ENCODE measurements around the gene C6orf89. TPM values are rescaled to one million over a fixed set of nuclear protein-coding genes. Genes with fewer than 3 reads are reported as not detected.

C6orf89 gene
- total RNA-seq, 1 donor from 2014 or later = 36.8 TPM

DNA sequence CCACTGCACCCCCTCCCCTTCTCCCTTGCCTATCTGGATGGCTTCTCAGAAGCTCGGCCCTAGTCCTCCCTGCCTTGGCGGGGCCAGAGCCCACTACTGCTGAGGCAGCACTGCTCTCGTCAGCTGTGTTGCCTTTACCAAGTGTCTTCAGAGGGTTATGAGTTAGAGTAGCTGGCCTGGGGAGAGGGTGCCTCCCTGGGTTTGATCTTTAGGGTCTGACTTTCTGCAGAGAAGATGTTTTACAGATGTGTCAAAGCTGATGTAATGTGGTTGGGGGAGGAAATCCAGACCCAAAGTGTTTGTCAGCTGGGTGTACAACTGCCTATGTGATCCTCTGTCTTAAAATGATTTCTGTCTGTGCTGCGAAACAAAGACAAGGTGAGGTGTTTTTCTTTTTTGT lies 38.4 kb downstream of the C6orf89 start:
- Histone ChIP-seq H3K9me3 (no peaks in the 10 kb centered on the region), H3K36me3 (peaks cover 0 to 37% of the 10 kb centered on the region in 2 donors), H3K27me3 (no peaks in the 10 kb centered on the region), H3K4me3 (no peak overlapping the region), H3K4me1 (peaks cover 53% of the 10 kb centered on the region), H3K27ac (peak overlapping the region; percentile 73)
- no peak for DNase-seq (ENCODE audit: extremely low spot score in 2 of 2)
- TF ChIP-seq POLR2A (IDR thresholded peaks at IDR 0.05) = no peak
- TF ChIP-seq POLR2AphosphoS5 (IDR thresholded peaks at IDR 0.05; ENCODE audit: insufficient read depth in 1 of 2, low read depth in 1 of 2) = no peak
- TF ChIP-seq, protein P1, sequence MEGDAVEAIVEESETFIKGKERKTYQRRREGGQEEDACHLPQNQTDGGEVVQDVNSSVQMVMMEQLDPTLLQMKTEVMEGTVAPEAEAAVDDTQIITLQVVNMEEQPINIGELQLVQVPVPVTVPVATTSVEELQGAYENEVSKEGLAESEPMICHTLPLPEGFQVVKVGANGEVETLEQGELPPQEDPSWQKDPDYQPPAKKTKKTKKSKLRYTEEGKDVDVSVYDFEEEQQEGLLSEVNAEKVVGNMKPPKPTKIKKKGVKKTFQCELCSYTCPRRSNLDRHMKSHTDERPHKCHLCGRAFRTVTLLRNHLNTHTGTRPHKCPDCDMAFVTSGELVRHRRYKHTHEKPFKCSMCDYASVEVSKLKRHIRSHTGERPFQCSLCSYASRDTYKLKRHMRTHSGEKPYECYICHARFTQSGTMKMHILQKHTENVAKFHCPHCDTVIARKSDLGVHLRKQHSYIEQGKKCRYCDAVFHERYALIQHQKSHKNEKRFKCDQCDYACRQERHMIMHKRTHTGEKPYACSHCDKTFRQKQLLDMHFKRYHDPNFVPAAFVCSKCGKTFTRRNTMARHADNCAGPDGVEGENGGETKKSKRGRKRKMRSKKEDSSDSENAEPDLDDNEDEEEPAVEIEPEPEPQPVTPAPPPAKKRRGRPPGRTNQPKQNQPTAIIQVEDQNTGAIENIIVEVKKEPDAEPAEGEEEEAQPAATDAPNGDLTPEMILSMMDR (IDR thresholded peaks at IDR 0.05) = no peak
- intact Hi-C loops (cut with DNase I) = no loop called here

DNA sequence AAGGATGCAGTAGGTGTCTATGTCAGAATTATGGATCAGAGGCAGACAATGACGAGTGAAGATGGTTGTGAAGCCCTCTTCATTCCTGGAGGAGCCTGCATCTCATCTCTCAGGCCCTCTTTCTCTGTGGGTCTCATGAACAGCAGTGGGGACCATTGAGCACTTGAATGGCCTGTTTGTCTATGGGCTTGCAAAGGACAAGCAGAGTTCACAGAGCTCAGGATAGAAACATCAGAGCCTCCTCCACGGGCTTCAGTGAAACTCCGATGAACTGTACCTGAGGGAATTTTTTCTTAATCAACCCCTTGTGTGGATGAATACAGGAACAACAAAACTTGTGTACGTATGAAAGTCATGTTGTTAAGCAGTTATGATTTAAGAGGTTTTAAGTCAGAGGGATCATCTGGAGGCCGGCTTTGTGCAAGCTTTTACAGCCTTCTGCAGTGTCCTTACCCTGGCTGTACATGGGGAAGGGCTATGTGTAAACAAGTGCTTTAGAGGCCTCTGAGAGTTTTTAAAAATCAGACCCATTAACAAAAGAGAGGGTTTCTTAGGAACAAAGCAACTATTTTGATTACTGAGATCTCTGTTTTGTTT lies 39.1 kb downstream of the C6orf89 start:
- no peak for TF ChIP-seq POLR2AphosphoS5 (IDR thresholded peaks at IDR 0.05; ENCODE audit: insufficient read depth in 1 of 2, low read depth in 1 of 2)
- TF ChIP-seq, protein P1 (IDR thresholded peaks at IDR 0.05) = no peak
- no peak for TF ChIP-seq POLR2A (IDR thresholded peaks at IDR 0.05)
- no peaks in the 10 kb centered on the region for H3K9me3 ChIP-seq
- H3K27me3 ChIP-seq = no peaks in the 10 kb centered on the region
- intact Hi-C loops (cut with DNase I) = no loop called here
- H3K4me1 ChIP-seq = peaks cover 48% of the 10 kb centered on the region
- DNase-seq (ENCODE audit: extremely low spot score in 2 of 2) = no peak
- H3K27ac ChIP-seq = peak overlapping the region; percentile 73
- H3K4me3 ChIP-seq = no peak overlapping the region
- H3K36me3 ChIP-seq = peaks cover 0 to 31% of the 10 kb centered on the region in 2 donors

DNA sequence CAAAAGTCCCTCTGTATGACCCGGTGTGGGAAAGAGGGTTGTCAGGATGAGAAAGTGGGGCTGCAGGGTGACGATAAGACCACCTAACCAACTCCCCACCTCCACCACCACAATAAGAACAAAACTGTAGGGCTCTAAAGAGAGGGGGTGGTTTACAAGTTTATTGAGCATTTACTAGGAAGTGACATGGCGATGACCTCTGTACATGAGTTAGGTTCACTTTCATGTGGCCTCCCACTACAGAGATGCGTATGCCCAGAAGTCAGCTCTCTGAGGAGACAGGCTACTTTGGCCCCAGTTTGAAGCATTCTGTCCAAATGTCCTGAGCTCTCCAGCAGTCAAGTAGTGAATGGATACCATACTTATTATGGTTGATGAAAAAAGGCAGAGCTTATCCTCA lies 40.1 kb downstream of the C6orf89 start:
- no peak for TF ChIP-seq POLR2A (IDR thresholded peaks at IDR 0.05)
- TF ChIP-seq POLR2AphosphoS5 (IDR thresholded peaks at IDR 0.05; ENCODE audit: insufficient read depth in 1 of 2, low read depth in 1 of 2) = no peak
- Histone ChIP-seq H3K36me3 (peaks cover 0 to 26% of the 10 kb centered on the region in 2 donors), H3K9me3 (no peaks in the 10 kb centered on the region), H3K27ac (peak overlapping the region; percentile 73), H3K4me3 (no peak overlapping the region), H3K27me3 (no peaks in the 10 kb centered on the region), H3K4me1 (peaks cover 47% of the 10 kb centered on the region)
- intact Hi-C loops (cut with DNase I) = no loop called here
- no peak for DNase-seq (ENCODE audit: extremely low spot score in 2 of 2)

DNA sequence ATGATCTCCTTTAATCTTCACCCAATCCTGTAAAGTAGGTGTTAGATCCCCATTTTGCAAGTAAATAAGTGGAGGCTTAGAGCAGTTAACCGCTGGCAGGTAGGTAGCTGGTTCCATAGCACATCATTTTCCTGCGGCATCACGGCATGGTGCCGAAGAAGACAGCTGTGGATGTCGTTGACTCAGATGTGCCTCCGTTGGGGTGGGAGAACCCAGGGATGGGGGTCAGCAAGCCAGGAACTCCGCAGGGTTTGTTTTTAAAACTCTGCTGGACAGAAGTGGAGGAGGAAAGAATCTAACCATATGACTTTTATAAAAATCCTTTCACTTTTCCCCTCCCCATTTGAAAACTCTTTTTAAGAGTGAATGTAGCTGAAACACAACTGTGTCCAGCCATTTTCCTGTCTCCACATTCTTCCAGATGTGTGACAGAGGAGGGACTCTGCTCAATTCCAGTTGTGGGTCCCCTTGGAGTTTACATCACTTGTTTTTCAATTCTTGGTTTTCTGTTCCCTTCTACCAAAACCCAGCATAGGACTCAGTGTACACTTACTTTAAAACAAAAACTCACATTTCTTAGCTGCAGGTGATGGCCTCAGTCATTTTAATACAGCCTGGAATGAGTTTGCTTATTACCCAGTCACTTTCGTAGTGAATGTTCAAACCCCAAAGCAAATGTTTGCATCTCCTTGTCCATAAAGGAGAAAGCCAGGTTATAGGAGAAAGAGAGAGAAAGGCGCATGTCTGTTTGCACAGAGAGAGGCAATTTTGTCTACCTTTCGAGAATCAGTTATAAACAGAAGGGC lies 41.2 kb downstream of the C6orf89 start:
- H3K27ac ChIP-seq = peak overlapping the region; percentile 73
- TF ChIP-seq POLR2AphosphoS5 (IDR thresholded peaks at IDR 0.05; ENCODE audit: insufficient read depth in 1 of 2, low read depth in 1 of 2) (no peak), POLR2A (IDR thresholded peaks at IDR 0.05) (no peak)
- TF ChIP-seq, protein P1 (IDR thresholded peaks at IDR 0.05) = no peak
- no peak for DNase-seq (ENCODE audit: extremely low spot score in 2 of 2)
- H3K4me1 ChIP-seq = peaks cover 47% of the 10 kb centered on the region
- H3K36me3 ChIP-seq = peaks cover 0 to 19% of the 10 kb centered on the region in 2 donors
- no peak overlapping the region for H3K4me3 ChIP-seq
- H3K27me3 ChIP-seq = no peaks in the 10 kb centered on the region
- intact Hi-C loops (cut with DNase I) = no loop called here
- no peaks in the 10 kb centered on the region for H3K9me3 ChIP-seq

DNA sequence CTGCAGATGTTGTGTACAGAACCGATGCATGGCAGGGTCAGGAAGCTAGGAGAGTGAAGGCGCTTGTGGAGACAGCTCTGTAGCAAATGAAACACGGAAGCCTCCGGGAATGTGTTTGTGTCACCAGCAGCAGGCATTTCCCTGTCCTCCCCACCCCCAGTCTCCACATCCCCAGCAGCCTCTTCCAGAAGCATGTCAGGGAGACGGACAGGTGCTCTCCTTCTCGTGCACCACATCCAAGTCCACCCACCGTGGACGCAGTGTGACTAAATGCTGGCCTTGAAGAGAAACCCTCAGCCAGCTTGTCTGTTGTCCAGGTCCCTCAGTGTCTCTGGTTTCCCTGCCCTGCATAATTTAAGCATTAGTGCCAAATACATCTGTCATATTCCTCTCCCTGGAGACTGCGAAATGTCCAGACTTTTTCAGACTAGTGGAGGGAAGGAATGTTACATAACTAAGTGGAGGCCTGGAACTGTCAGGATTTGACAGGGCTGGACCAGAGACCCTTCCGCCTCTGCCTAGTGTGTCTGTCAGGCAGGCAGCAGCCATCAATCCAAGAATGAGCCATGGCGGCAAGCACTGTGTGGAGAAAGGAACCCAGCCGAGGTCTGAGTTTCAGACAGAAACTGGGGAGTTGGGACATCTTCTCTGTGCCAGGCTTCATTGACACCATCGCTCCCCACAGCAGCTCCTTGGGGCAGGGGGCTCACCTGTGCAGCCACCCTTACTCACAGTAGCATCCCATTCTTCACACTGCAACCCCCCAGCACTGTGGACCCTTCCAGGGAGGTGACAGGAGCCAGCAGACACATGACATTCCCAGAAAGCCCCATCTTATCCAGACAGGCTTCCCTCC lies 42.2 kb downstream of the C6orf89 start:
- no peak overlapping the region for H3K4me3 ChIP-seq
- peaks cover 47% of the 10 kb centered on the region for H3K4me1 ChIP-seq
- no peaks in the 10 kb centered on the region for H3K27me3 ChIP-seq
- no peaks in the 10 kb centered on the region for H3K9me3 ChIP-seq
- intact Hi-C loops (cut with DNase I) = no loop called here
- no peak for DNase-seq (ENCODE audit: extremely low spot score in 2 of 2)
- TF ChIP-seq POLR2AphosphoS5 (IDR thresholded peaks at IDR 0.05; ENCODE audit: insufficient read depth in 1 of 2, low read depth in 1 of 2) = no peak
- TF ChIP-seq, protein P1 (IDR thresholded peaks at IDR 0.05) = no peak
- no peak for TF ChIP-seq POLR2A (IDR thresholded peaks at IDR 0.05)
- H3K27ac ChIP-seq = peak overlapping the region; percentile 73
- H3K36me3 ChIP-seq = peaks cover 0 to 13% of the 10 kb centered on the region in 2 donors

Measured in vagina (tissue), 2 donors.